ENCODE measurements around the gene SORL1. TPM values are rescaled to one million over a fixed set of nuclear protein-coding genes. Genes with fewer than 3 reads are reported as not detected.
"Not testable (repeated sequence)": the region's sequence is repeated elsewhere in the genome, so short reads cannot be mapped to it uniquely, and the experiment has no call there.

The SORL1 gene
- total RNA-seq, 1 donor from 2014 or later: 11.1 TPM

DNA sequence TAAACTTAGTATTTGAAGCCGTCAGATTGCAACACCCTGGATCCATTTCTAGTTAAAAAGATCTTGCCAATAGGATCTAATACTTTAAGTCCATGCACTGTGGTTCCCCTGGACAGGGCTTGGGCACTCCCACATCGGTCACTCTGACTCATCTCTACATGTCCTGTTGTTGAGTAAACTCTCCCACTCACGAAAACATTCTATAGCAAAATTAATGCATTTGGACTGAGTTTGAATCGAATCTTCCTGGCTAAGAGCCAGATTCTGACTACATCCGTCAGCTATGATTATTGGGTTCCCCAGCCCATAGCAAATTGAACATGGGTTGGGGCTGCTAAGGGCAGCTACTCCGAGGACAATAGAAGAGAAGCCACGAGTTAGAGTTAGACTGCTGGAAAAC, 182.8 kb downstream of the SORL1 start:
- peaks cover 2% of the 10 kb centered on the region for H3K27me3 Mint-ChIP-seq (ENCODE audit: unreplicated experiment)
- TF ChIP-seq, protein P1, sequence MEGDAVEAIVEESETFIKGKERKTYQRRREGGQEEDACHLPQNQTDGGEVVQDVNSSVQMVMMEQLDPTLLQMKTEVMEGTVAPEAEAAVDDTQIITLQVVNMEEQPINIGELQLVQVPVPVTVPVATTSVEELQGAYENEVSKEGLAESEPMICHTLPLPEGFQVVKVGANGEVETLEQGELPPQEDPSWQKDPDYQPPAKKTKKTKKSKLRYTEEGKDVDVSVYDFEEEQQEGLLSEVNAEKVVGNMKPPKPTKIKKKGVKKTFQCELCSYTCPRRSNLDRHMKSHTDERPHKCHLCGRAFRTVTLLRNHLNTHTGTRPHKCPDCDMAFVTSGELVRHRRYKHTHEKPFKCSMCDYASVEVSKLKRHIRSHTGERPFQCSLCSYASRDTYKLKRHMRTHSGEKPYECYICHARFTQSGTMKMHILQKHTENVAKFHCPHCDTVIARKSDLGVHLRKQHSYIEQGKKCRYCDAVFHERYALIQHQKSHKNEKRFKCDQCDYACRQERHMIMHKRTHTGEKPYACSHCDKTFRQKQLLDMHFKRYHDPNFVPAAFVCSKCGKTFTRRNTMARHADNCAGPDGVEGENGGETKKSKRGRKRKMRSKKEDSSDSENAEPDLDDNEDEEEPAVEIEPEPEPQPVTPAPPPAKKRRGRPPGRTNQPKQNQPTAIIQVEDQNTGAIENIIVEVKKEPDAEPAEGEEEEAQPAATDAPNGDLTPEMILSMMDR (IDR thresholded peaks at IDR 0.05; ENCODE audit: partially characterized antibody, unreplicated experiment): no peak
- H3K36me3 Mint-ChIP-seq (ENCODE audit: unreplicated experiment): no peaks in the 10 kb centered on the region
- DNase-seq: no peak
- no peaks in the 10 kb centered on the region for H3K9me3 Mint-ChIP-seq (ENCODE audit: unreplicated experiment)
- H3K4me1 Mint-ChIP-seq (ENCODE audit: low read depth, unreplicated experiment): no peaks in the 10 kb centered on the region
- no peak overlapping the region for H3K4me3 Mint-ChIP-seq (ENCODE audit: unreplicated experiment)
- H3K27ac Mint-ChIP-seq (ENCODE audit: unreplicated experiment): no peak overlapping the region

DNA sequence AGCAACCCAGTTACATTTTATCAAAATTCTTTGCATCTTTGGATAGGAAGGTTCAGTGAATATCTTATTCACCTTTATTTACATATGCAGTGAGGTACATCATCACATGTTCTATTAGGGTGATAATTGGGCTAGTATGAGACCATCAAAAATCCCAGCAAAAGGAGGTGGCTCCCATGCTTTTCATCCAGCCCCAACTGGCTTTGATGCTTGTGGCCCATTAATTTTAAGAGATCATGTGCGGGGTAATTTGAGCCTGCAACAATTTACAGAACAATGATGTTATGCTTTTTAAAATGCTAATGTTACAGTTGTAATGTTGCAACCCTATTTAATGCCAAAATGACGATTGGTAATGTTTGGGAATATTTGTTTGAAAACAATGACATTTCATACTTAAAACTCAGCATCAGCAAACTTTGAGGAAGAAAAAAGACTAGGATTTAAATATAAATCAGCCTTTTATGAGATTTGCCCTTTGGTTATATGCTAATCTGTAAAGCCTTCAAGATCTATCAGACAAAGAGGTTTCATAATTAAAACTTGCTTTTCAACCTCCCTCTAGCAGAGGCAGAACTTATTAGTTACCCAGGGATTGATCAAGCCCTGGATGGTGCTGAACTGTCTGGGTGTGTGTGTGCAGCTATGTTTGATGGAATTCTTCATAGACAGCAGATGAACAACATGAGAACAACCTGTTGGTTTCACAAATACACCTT, 184.1 kb downstream of the SORL1 start:
- Mint-ChIP-seq H3K27ac (ENCODE audit: unreplicated experiment) (no peak overlapping the region), H3K4me3 (ENCODE audit: unreplicated experiment) (no peak overlapping the region), H3K36me3 (ENCODE audit: unreplicated experiment) (no peaks in the 10 kb centered on the region), H3K4me1 (ENCODE audit: low read depth, unreplicated experiment) (no peaks in the 10 kb centered on the region), H3K9me3 (ENCODE audit: unreplicated experiment) (no peaks in the 10 kb centered on the region), H3K27me3 (ENCODE audit: unreplicated experiment) (peaks cover 2% of the 10 kb centered on the region)
- no peak for DNase-seq
- TF ChIP-seq, protein P1 (IDR thresholded peaks at IDR 0.05; ENCODE audit: partially characterized antibody, unreplicated experiment): no peak

DNA sequence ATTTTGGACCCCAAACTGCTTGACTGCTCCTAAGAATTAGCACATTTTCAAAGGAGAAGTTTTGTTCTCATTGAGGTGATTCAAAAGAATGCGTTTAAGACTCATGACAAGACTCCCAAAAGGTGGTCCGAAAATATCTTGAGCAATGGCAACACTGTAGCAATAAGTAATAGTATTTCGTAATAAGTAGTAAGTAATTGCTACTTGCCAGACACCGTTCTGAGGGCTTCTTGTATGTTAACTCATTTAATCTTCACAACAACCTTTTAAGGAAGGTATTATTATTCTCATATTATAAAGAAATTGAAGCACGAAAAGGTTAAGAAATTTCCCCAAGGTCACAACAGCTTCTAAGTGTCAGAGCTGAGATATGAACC, 184.7 kb downstream of the SORL1 start:
- TF ChIP-seq, protein P1 (IDR thresholded peaks at IDR 0.05; ENCODE audit: partially characterized antibody, unreplicated experiment): no peak
- Mint-ChIP-seq H3K4me1 (ENCODE audit: low read depth, unreplicated experiment) (no peaks in the 10 kb centered on the region), H3K27me3 (ENCODE audit: unreplicated experiment) (peaks cover 2% of the 10 kb centered on the region), H3K27ac (ENCODE audit: unreplicated experiment) (no peak overlapping the region), H3K4me3 (ENCODE audit: unreplicated experiment) (no peak overlapping the region), H3K9me3 (ENCODE audit: unreplicated experiment) (no peaks in the 10 kb centered on the region), H3K36me3 (ENCODE audit: unreplicated experiment) (no peaks in the 10 kb centered on the region)
- no peak for DNase-seq

DNA sequence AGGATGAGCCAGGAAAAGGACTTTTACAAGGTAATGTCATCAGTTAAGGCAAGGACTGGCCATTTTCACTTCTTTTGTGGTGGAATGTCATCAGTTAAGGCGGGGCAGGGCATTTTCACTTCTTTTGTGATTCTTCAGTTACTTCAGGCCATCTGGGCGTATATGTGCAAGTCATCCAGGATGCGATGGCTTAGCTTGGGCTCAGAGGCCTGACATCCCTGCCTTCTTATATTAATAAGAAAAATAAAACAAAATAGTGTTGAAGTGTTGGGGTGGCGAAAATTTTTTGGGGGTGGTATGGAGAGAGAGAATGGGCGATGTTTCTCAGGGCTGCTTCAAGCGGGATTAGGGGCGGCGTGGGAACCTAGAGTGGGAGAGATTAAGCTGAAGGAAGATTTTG, 185.5 kb downstream of the SORL1 start:
- H3K9me3 Mint-ChIP-seq (ENCODE audit: unreplicated experiment): not testable (repeated sequence)

DNA sequence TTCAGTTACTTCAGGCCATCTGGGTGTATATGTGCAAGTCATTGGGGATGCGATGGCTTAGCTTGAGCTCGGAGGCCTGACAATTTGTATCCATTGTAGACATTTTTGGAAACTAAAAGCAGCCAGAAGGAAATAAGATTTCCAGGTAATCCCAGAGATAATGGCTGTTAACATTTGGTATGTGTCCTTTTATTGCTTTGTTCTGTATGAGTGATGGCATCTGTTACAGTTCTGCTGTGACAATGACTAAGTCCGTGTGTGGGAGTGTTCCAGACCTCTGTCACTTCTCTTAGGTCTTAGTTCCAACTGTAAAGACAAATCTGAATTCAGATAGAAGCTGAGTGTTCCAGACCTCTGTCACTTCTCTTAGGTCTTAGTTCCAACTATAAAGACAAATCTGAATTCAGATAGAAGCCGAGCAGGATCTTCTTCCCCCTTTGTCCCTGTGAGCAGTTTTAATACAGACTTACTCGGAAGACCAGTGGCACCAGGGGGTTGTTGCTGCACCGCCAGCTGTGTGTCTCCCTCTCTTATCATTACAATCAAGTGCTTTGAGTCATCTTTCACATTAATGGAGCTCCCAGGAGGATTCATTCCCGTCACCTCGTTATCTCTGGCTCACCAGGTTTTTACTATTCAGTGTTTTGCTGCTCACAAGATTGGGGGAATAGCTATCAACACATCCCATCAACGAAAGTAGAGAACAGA, 191.5 kb downstream of the SORL1 start:
- Mint-ChIP-seq H3K27ac (ENCODE audit: unreplicated experiment) (no peak overlapping the region), H3K27me3 (ENCODE audit: unreplicated experiment) (no peaks in the 10 kb centered on the region), H3K36me3 (ENCODE audit: unreplicated experiment) (peaks cover 4% of the 10 kb centered on the region), H3K4me1 (ENCODE audit: low read depth, unreplicated experiment) (no peaks in the 10 kb centered on the region), H3K4me3 (ENCODE audit: unreplicated experiment) (no peak overlapping the region), H3K9me3 (ENCODE audit: unreplicated experiment) (peaks cover 1% of the 10 kb centered on the region)
- DNase-seq: no peak
- TF ChIP-seq, protein P1 (IDR thresholded peaks at IDR 0.05; ENCODE audit: partially characterized antibody, unreplicated experiment): no peak

More for the DNA sequence above, 185.5 kb downstream of the SORL1 start:
- DNase-seq; H3K4me1 Mint-ChIP-seq (ENCODE audit: low read depth, unreplicated experiment); H3K27me3 Mint-ChIP-seq (ENCODE audit: unreplicated experiment); H3K27ac Mint-ChIP-seq (ENCODE audit: unreplicated experiment); H3K36me3 Mint-ChIP-seq (ENCODE audit: unreplicated experiment); H3K4me3 Mint-ChIP-seq (ENCODE audit: unreplicated experiment): not testable (repeated sequence)

All from glutamatergic neuron (in vitro differentiated cells).